SJSA1 (cell line): ENCODE results near the gene CLC. TPM values are rescaled to one million over a fixed set of nuclear protein-coding genes. Genes with fewer than 3 reads are reported as not detected.
A peak's percentile ranks its signal among the peaks of the same experiment; 100 is the strongest.
"Not testable (repeated sequence)": the region's sequence is repeated elsewhere in the genome, so short reads cannot be mapped to it uniquely, and the experiment has no call there.

ENCODE experiments used
- DNase-seq, 2 experiments: peaks; one replicate each; pipeline ENCODE4 v3.0.0-alpha.2; 2015 to 2020; ENCODE audit warnings: low spot score in 2 of 2, low read depth in 1 of 2
- H3K27ac ChIP-seq: fragments of 250-450 bp; sonication (Bioruptor Pico); 2 replicates; pipeline ENCODE4 v1.5.1; 2020; ENCODE audit warnings: mild to moderate bottlenecking, moderate library complexity
- H3K27me3 ChIP-seq: fragments of 250-450 bp; sonication (Bioruptor Pico); replicated peaks from 2 replicates; pipeline ENCODE4 v1.5.1; 2020; ENCODE audit warnings: mild to moderate bottlenecking, moderate library complexity
- H3K36me3 ChIP-seq: fragments of 250-450 bp; sonication (Bioruptor Pico); 2 replicates; pipeline ENCODE4 v1.5.1; 2020; ENCODE audit warnings: mild to moderate bottlenecking
- H3K4me1 ChIP-seq: fragments of 250-450 bp; sonication (Bioruptor Pico); replicated peaks from 2 replicates; pipeline ENCODE4 v1.6.1; 2021; ENCODE audit warnings: mild to moderate bottlenecking
- H3K4me3 ChIP-seq: fragments of 250-450 bp; sonication (Bioruptor Pico); 2 replicates; pipeline ENCODE4 v1.5.1; 2020; ENCODE audit warnings: mild to moderate bottlenecking
- H3K9me3 ChIP-seq: fragments of 250-450 bp; sonication (Bioruptor Pico); replicated peaks from 2 replicates; pipeline ENCODE4 v1.5.1; 2020; ENCODE audit warnings: mild to moderate bottlenecking
- total RNA-seq: library from RNA; depleted of rRNA; stranded (reverse); fragments of >200 nt; shearing (Covaris generic); gene quantifications from 2 replicates; pipeline ENCODE4 v1.2.3, GENCODE V29; 2014; rRNA removed

CLC gene
- total RNA-seq = not detected in 2 replicates

GRCh38 chr19:39737891-39738290 lies at the start of gene CLC:
TSS of gene CLC (minus strand) at chr19:39738029. CDS start at chr19:39737952, 77 bp downstream.
- no peaks in the 10 kb centered on the region for H3K4me1 ChIP-seq
- no peaks in the 10 kb centered on the region for H3K36me3 ChIP-seq
- no peak for DNase-seq
- H3K27me3 ChIP-seq = peaks cover 12% of the 10 kb centered on the region
- no peak within 1 kb of the TSS for H3K4me3 ChIP-seq
- no peak within 1 kb of the TSS for H3K27ac ChIP-seq
- no peaks in the 10 kb centered on the region for H3K9me3 ChIP-seq

DNA sequence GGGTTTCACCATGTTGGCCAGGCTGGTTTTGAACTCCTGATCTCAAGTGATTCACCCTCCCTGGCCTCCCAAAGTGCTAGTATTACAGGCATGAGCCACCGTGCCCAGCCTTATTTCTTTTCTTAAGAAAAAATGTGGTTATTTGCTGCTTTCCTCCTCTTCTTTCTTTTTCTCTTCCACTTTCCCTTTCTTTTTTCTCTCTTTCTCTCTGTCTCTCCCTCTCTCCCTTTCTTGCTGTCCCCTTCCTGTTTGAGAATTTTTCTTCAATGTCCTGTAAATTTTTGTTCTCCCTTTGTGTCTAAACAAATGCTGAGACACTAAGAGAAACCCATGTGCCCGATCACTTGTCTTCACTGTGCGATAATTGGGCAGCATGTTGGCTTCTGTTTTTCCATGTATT lies 43.1 kb upstream of the CLC start:
- DNase-seq = no peak
- Histone ChIP-seq H3K36me3 (no peaks in the 10 kb centered on the region), H3K4me3 (no peak overlapping the region), H3K4me1 (no peaks in the 10 kb centered on the region), H3K27ac (no peak overlapping the region), H3K27me3 (peaks cover 31% of the 10 kb centered on the region), H3K9me3 (no peaks in the 10 kb centered on the region)

- H3K36me3 ChIP-seq = no peaks in the 10 kb centered on the region
- H3K27me3 ChIP-seq = peaks cover 48% of the 10 kb centered on the region
- DNase-seq = no peak
- H3K27ac ChIP-seq = no peak within 1 kb of the TSS
- H3K4me3 ChIP-seq = no peak within 1 kb of the TSS
- no peaks in the 10 kb centered on the region for H3K9me3 ChIP-seq
- H3K4me1 ChIP-seq = no peaks in the 10 kb centered on the region
These were observed 40.9 kb upstream of the CLC start, which contains the start of gene LEUTX for GRCh38 chr19:39778763-39779162. TSS of gene LEUTX (plus strand) at chr19:39778854. CDS start at chr19:39778921, 67 bp downstream.

DNA sequence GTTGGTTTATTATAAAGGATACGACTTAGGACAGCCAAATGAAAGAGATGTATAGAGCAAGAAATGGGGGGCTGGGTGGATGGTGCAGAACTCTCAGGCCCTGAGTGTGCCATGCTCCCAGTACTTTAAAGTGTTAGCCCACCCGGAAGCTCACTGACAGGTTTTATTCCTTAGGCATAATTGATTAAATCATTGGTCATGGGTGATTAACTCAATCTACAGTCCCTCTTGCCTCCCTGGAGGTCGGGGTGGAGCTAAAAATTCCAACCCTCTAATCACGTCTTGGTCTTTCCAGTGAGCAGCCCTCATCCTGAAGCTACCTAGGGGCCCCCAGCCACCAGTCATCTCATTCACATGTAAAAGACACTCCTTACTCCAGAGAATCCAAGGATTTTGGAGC lies 31.0 kb upstream of the CLC start:
- Histone ChIP-seq H3K27ac (no peak overlapping the region), H3K36me3 (no peaks in the 10 kb centered on the region), H3K27me3 (peaks cover 27% of the 10 kb centered on the region), H3K4me3 (no peak overlapping the region), H3K4me1 (no peaks in the 10 kb centered on the region), H3K9me3 (peaks cover 3% of the 10 kb centered on the region; the same call in 1 of the 2 replicates)
- no peak for DNase-seq

- Histone ChIP-seq H3K9me3 (peaks cover 3% of the 10 kb centered on the region; the same call in 1 of the 2 replicates), H3K27me3 (peaks cover 26% of the 10 kb centered on the region)
These were observed 30.5 kb upstream of the CLC start for GRCh38 chr19:39768334-39768733.

GRCh38 chr19:39765091-39766076 lies 27.6 kb upstream of the CLC start:
- no peaks in the 10 kb centered on the region for H3K36me3 ChIP-seq
- peaks cover 3% of the 10 kb centered on the region; the same call in 1 of the 2 replicates for H3K9me3 ChIP-seq
- peak; percentile 18 to 53 for DNase-seq
- no peak overlapping the region for H3K27ac ChIP-seq
- H3K4me1 ChIP-seq = no peaks in the 10 kb centered on the region
- no peak overlapping the region for H3K4me3 ChIP-seq
- 0 out of 2 replicates have a peak, but pooled peaks cover 8% of the 10 kb centered on the region for H3K27me3 ChIP-seq

More at GRCh38 chr19:39768334-39768733, 30.5 kb upstream of the CLC start:
- H3K36me3 ChIP-seq = no peaks in the 10 kb centered on the region
- no peak overlapping the region for H3K27ac ChIP-seq
- DNase-seq = no peak
- H3K4me3 ChIP-seq = no peak overlapping the region
- no peaks in the 10 kb centered on the region for H3K4me1 ChIP-seq

GRCh38 chr19:39761851-39762250 lies 24.0 kb upstream of the CLC start:
- not testable (repeated sequence) for H3K27ac ChIP-seq, H3K36me3 ChIP-seq, H3K27me3 ChIP-seq, DNase-seq, H3K9me3 ChIP-seq, H3K4me3 ChIP-seq, H3K4me1 ChIP-seq

GRCh38 chr19:39759457-39760184 lies 21.8 kb upstream of the CLC start:
- no peaks in the 10 kb centered on the region for H3K9me3 ChIP-seq
- no peak overlapping the region for H3K27ac ChIP-seq
- no peaks in the 10 kb centered on the region for H3K4me1 ChIP-seq
- no peaks in the 10 kb centered on the region for H3K36me3 ChIP-seq
- peaks cover 23% of the 10 kb centered on the region for H3K27me3 ChIP-seq
- no peak overlapping the region for H3K4me3 ChIP-seq
- no peak for DNase-seq

GRCh38 chr19:39754971-39755370 lies 17.1 kb upstream of the CLC start:
- no peaks in the 10 kb centered on the region for H3K36me3 ChIP-seq
- DNase-seq = no peak
- H3K27ac ChIP-seq = no peak overlapping the region
- no peak overlapping the region for H3K4me3 ChIP-seq
- no peaks in the 10 kb centered on the region for H3K4me1 ChIP-seq
- no peaks in the 10 kb centered on the region for H3K9me3 ChIP-seq
- H3K27me3 ChIP-seq = peaks cover 41% of the 10 kb centered on the region

DNA sequence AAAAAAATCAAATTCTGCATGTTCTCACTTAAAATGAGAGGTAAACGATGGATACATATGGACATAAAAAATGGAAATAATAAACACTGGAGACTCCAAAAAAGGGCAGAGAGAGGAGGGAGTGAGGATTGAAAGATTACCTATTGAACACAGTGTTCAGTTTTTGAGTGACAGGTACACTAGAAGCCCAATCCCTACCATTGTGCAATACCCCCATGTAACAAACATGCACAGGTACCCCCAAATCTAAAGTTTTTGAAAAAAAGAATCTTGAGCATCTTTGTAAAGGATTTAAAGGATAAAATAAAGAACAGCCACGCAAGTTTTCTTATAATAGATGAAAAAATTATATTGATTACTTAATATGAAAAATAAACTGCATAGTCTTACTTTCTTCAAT lies 16.7 kb upstream of the CLC start:
- Histone ChIP-seq H3K27me3 (peaks cover 43% of the 10 kb centered on the region), H3K4me1 (no peaks in the 10 kb centered on the region)

DNA sequence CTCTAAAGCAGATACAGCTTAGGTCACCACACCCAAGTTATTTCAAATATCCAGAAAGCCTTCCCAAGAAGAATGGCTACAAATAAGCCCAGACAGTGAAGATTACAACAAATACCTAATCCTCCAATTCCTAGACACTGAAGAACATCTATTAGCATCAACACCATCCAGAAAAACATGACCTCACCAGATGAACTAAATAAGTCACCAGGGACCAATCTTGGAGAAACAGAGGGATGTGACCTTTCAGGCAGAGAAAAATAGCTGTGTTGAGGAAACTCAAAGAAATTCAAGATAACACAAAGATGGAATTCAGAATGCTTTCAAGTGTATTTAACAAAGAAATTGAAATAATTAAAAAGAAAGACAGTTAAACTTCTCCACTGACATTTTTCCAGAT lies 15.0 kb upstream of the CLC start:
- H3K36me3 ChIP-seq = no peaks in the 10 kb centered on the region
- no peaks in the 10 kb centered on the region for H3K9me3 ChIP-seq
- no peak overlapping the region for H3K4me3 ChIP-seq
- no peak overlapping the region for H3K27ac ChIP-seq
- DNase-seq = no peak
- H3K27me3 ChIP-seq = peaks cover 50% of the 10 kb centered on the region
- H3K4me1 ChIP-seq = no peaks in the 10 kb centered on the region

More for the DNA sequence above, 16.7 kb upstream of the CLC start:
- no peaks in the 10 kb centered on the region for H3K36me3 ChIP-seq
- no peak overlapping the region for H3K27ac ChIP-seq
- no peak overlapping the region for H3K4me3 ChIP-seq
- DNase-seq = no peak
- no peaks in the 10 kb centered on the region for H3K9me3 ChIP-seq

GRCh38 chr19:39752390-39752789 lies 14.6 kb upstream of the CLC start:
- no peaks in the 10 kb centered on the region for H3K4me1 ChIP-seq
- DNase-seq = no peak
- peaks cover 50% of the 10 kb centered on the region for H3K27me3 ChIP-seq
- no peaks in the 10 kb centered on the region for H3K9me3 ChIP-seq
- H3K36me3 ChIP-seq = no peaks in the 10 kb centered on the region
- no peak overlapping the region for H3K27ac ChIP-seq
- no peak overlapping the region for H3K4me3 ChIP-seq

DNA sequence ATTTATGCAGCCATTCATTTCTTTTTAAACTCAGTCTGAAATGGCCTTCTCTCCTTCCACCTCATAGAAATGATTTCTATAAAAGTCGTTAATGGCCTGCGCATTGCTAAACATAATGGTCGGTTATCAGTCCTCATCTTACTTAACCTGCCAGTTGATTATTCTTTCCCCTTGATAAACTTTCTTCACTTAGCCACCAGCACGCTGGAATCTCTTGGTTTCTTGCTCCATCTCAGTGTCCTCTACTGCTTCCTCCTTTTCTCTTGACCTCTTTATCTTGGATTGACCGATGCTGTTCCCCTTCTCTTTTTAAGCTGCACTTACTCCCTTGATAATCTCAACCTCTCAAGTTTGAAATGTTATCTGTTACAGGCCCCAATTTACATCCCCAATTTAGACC lies 12.2 kb upstream of the CLC start:
- Histone ChIP-seq H3K27me3 (peaks cover 33% of the 10 kb centered on the region), H3K9me3 (no peaks in the 10 kb centered on the region), H3K27ac (no peak overlapping the region), H3K4me1 (no peaks in the 10 kb centered on the region), H3K4me3 (no peak overlapping the region), H3K36me3 (no peaks in the 10 kb centered on the region)
- DNase-seq = no peak
